WTC11 (cell line): Measurements from ENCODE around the gene SKAP1. TPM values are rescaled to one million over a fixed set of nuclear protein-coding genes. Genes with fewer than 3 reads are reported as not detected.

Source experiments
- ATAC-seq: fragments of 200-7000 bp; cut with Tn5 transposase; 2 replicates; pipeline ENCODE4 v1.10.0; 2021; ENCODE audit warnings: mild to moderate bottlenecking, moderate library complexity
- CTCF ChIA-PET: fragments of 300-600 bp; sonication (Branson Sonifier 250); formaldehyde crosslinking; loops from one replicate; lab custom pipeline; 2021; ENCODE audit warnings: antibody characterized with exemption; lab: Charles Lee
- POLR2A ChIA-PET: fragments of 350-600 bp; sonication (Branson Sonifier 250); formaldehyde crosslinking; loops from one replicate; lab custom pipeline; 2021; ENCODE audit warnings: antibody characterized with exemption; lab: Charles Lee
- DNase-seq: peaks from one replicate; pipeline ENCODE4 v3.0.0; 2021; ENCODE audit warnings: low spot score
- H3K27ac Mint-ChIP-seq: 2 replicates; pipeline ENCODE4 v1.8.0; 2021; ENCODE audit warnings: mixed read lengths
- H3K27me3 Mint-ChIP-seq: 2 replicates; pipeline ENCODE4 v1.8.0; 2021; ENCODE audit warnings: low read depth, mild to moderate bottlenecking, moderate library complexity, mixed read lengths
- H3K36me3 Mint-ChIP-seq: 2 replicates; pipeline ENCODE4 v1.8.0; 2021; ENCODE audit warnings: mixed read lengths
- H3K4me1 Mint-ChIP-seq: 2 replicates; pipeline ENCODE4 v1.8.0; 2022; ENCODE audit warnings: mixed read lengths
- H3K4me3 Mint-ChIP-seq: 2 replicates; pipeline ENCODE4 v1.8.0; 2021; ENCODE audit warnings: mild to moderate bottlenecking, moderate library complexity, mixed read lengths
- H3K9me3 Mint-ChIP-seq: 2 replicates; pipeline ENCODE4 v1.8.0; 2021; ENCODE audit warnings: mixed read lengths
- CBFB ChIP-seq: sonication (generic); formaldehyde crosslinking; IDR thresholded peaks from 2 replicates; pipeline ENCODE4 v1.8.1; 2022; ENCODE audit warnings: mild to moderate bottlenecking, low read depth, missing genetic modification reagents
- CREM ChIP-seq: sonication (generic); formaldehyde crosslinking; IDR thresholded peaks from 2 replicates; pipeline ENCODE4 v1.8.1; 2022; ENCODE audit warnings: mild to moderate bottlenecking, missing genetic modification reagents, moderate library complexity
- FOXK1 ChIP-seq: sonication (generic); formaldehyde crosslinking; IDR thresholded peaks from 2 replicates; pipeline ENCODE4 v1.8.0; 2022; ENCODE audit warnings: mild to moderate bottlenecking, moderate library complexity, missing genetic modification reagents
- NR2C2 ChIP-seq: sonication (generic); formaldehyde crosslinking; IDR thresholded peaks from 2 replicates; pipeline ENCODE4 v1.8.0; 2022; ENCODE audit warnings: mild to moderate bottlenecking, missing genetic modification reagents
- NR3C1 ChIP-seq: sonication (generic); formaldehyde crosslinking; conservative IDR thresholded peaks from 2 replicates; pipeline ENCODE4 v1.8.1; 2023; ENCODE audit warnings: low read depth, mild to moderate bottlenecking, missing genetic modification reagents
- SP1 ChIP-seq: sonication (generic); formaldehyde crosslinking; conservative IDR thresholded peaks from 2 replicates; pipeline ENCODE4 v1.8.1; 2022; ENCODE audit warnings: missing genetic modification reagents
- TEAD4 ChIP-seq: sonication (generic); formaldehyde crosslinking; IDR thresholded peaks from 2 replicates; pipeline ENCODE4 v1.8.0; 2022; ENCODE audit warnings: mild to moderate bottlenecking, missing genetic modification reagents
- ZBTB21 ChIP-seq: sonication (generic); formaldehyde crosslinking; IDR thresholded peaks from 2 replicates; pipeline ENCODE4 v1.8.1; 2023; ENCODE audit warnings: mild to moderate bottlenecking, missing genetic modification reagents, borderline replicate concordance
- ZNF138 ChIP-seq: sonication (generic); formaldehyde crosslinking; conservative IDR thresholded peaks from 2 replicates; pipeline ENCODE4 v1.8.1; 2022; ENCODE audit warnings: mild to moderate bottlenecking, moderate library complexity, missing genetic modification reagents
- ZNF317 ChIP-seq: sonication (generic); formaldehyde crosslinking; IDR thresholded peaks from 2 replicates; pipeline ENCODE4 v1.8.1; 2023; ENCODE audit warnings: low read depth, mild to moderate bottlenecking, moderate library complexity, missing genetic modification reagents, borderline replicate concordance
- ZNF423 ChIP-seq: fragments of 250-450 bp; sonication (Bioruptor Pico); IDR thresholded peaks from 2 replicates; pipeline ENCODE4 v2.1.2; 2022; ENCODE audit warnings: mild to moderate bottlenecking, moderate library complexity
- total RNA-seq: library from RNA; stranded (reverse); gene quantifications from 3 replicates; pipeline ENCODE4 v1.2.3, GENCODE V29; 2021
- TF ChIP-seq, protein P1 (sequence below): sonication (generic); formaldehyde crosslinking; conservative IDR thresholded peaks from 2 replicates; pipeline ENCODE4 v1.8.1; 2023; ENCODE audit warnings: mild to moderate bottlenecking, low read depth, missing genetic modification reagents, moderate library complexity
- TF ChIP-seq, protein P2 (sequence below): sonication (generic); formaldehyde crosslinking; IDR thresholded peaks from 2 replicates; pipeline ENCODE4 v1.8.0; 2022; ENCODE audit warnings: missing genetic modification reagents
- TF ChIP-seq, protein P3 (sequence below): sonication (generic); formaldehyde crosslinking; IDR thresholded peaks from 2 replicates; pipeline ENCODE4 v1.8.0; 2022; ENCODE audit warnings: mild to moderate bottlenecking, missing genetic modification reagents
- TF ChIP-seq, protein P4 (sequence below): sonication (generic); formaldehyde crosslinking; IDR thresholded peaks from 2 replicates; pipeline ENCODE4 v1.8.1; 2022; ENCODE audit warnings: low read depth, missing genetic modification reagents, borderline replicate concordance
- TF ChIP-seq, protein P5 (sequence below): sonication (generic); formaldehyde crosslinking; IDR thresholded peaks from 2 replicates; pipeline ENCODE4 v1.8.1; 2022; ENCODE audit warnings: low read depth, mild to moderate bottlenecking, moderate library complexity, missing genetic modification reagents, borderline replicate concordance
- TF ChIP-seq, protein P6 (sequence below): fragments of 200-600 bp; IDR thresholded peaks from 2 replicates; pipeline ENCODE4 v1.8.0; 2022; ENCODE audit warnings: antibody characterized with exemption
- TF ChIP-seq, protein P7 (sequence below): fragments of 250-450 bp; sonication (Bioruptor Pico); IDR thresholded peaks from 2 replicates; pipeline ENCODE4 v1.8.0; 2021; ENCODE audit warnings: mild to moderate bottlenecking

SKAP1 gene
- total RNA-seq, 1 experiment from 2014 or later = not detected

DNA sequence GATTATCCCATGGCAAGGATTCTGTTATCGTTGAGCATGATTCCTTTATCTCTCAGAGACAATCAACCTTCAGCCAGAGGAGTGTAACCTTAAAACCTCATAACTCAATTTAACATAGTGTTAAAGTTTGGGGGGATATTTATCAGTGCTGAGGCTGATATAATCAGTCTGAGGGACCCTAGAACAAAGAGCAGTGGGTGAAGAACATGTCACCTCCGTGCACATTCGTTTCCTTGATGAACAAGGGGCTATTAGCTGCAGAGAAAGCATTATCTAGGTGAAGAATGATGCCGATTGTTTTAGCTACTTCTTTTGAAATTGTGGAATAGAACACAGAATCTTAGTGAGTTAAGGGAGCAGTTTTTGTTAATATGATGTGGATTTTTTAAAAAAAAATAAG is 99.1 kb downstream of the SKAP1 start:
- ATAC-seq = no peak
- Mint-ChIP-seq H3K4me1 (peaks cover 6% of the 10 kb centered on the region), H3K4me3 (no peak overlapping the region), H3K9me3 (no peaks in the 10 kb centered on the region), H3K27ac (no peak overlapping the region), H3K36me3 (no peaks in the 10 kb centered on the region), H3K27me3 (peaks cover 5% of the 10 kb centered on the region; the same call in 1 of the 2 replicates)
- DNase-seq = no peak
- TF ChIP-seq CBFB (CRISPR knock-in tag) = no peak
- TF ChIP-seq, protein P1, sequence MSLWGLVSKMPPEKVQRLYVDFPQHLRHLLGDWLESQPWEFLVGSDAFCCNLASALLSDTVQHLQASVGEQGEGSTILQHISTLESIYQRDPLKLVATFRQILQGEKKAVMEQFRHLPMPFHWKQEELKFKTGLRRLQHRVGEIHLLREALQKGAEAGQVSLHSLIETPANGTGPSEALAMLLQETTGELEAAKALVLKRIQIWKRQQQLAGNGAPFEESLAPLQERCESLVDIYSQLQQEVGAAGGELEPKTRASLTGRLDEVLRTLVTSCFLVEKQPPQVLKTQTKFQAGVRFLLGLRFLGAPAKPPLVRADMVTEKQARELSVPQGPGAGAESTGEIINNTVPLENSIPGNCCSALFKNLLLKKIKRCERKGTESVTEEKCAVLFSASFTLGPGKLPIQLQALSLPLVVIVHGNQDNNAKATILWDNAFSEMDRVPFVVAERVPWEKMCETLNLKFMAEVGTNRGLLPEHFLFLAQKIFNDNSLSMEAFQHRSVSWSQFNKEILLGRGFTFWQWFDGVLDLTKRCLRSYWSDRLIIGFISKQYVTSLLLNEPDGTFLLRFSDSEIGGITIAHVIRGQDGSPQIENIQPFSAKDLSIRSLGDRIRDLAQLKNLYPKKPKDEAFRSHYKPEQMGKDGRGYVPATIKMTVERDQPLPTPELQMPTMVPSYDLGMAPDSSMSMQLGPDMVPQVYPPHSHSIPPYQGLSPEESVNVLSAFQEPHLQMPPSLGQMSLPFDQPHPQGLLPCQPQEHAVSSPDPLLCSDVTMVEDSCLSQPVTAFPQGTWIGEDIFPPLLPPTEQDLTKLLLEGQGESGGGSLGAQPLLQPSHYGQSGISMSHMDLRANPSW (CRISPR knock-in tag) = no peak
- no peak for TF ChIP-seq NR3C1 (CRISPR knock-in tag)
- TF ChIP-seq ZNF423 (CRISPR knock-in tag) = no peak
- TF ChIP-seq ZBTB21 (CRISPR knock-in tag) = no peak
- TF ChIP-seq SP1 (CRISPR knock-in tag) = no peak
- TF ChIP-seq, protein P2, sequence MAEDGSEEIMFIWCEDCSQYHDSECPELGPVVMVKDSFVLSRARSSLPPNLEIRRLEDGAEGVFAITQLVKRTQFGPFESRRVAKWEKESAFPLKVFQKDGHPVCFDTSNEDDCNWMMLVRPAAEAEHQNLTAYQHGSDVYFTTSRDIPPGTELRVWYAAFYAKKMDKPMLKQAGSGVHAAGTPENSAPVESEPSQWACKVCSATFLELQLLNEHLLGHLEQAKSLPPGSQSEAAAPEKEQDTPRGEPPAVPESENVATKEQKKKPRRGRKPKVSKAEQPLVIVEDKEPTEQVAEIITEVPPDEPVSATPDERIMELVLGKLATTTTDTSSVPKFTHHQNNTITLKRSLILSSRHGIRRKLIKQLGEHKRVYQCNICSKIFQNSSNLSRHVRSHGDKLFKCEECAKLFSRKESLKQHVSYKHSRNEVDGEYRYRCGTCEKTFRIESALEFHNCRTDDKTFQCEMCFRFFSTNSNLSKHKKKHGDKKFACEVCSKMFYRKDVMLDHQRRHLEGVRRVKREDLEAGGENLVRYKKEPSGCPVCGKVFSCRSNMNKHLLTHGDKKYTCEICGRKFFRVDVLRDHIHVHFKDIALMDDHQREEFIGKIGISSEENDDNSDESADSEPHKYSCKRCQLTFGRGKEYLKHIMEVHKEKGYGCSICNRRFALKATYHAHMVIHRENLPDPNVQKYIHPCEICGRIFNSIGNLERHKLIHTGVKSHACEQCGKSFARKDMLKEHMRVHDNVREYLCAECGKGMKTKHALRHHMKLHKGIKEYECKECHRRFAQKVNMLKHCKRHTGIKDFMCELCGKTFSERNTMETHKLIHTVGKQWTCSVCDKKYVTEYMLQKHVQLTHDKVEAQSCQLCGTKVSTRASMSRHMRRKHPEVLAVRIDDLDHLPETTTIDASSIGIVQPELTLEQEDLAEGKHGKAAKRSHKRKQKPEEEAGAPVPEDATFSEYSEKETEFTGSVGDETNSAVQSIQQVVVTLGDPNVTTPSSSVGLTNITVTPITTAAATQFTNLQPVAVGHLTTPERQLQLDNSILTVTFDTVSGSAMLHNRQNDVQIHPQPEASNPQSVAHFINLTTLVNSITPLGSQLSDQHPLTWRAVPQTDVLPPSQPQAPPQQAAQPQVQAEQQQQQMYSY (CRISPR knock-in tag) = no peak
- TF ChIP-seq, protein P3, sequence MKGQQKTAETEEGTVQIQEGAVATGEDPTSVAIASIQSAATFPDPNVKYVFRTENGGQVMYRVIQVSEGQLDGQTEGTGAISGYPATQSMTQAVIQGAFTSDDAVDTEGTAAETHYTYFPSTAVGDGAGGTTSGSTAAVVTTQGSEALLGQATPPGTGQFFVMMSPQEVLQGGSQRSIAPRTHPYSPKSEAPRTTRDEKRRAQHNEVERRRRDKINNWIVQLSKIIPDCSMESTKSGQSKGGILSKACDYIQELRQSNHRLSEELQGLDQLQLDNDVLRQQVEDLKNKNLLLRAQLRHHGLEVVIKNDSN = no peak
- TF ChIP-seq, protein P4, sequence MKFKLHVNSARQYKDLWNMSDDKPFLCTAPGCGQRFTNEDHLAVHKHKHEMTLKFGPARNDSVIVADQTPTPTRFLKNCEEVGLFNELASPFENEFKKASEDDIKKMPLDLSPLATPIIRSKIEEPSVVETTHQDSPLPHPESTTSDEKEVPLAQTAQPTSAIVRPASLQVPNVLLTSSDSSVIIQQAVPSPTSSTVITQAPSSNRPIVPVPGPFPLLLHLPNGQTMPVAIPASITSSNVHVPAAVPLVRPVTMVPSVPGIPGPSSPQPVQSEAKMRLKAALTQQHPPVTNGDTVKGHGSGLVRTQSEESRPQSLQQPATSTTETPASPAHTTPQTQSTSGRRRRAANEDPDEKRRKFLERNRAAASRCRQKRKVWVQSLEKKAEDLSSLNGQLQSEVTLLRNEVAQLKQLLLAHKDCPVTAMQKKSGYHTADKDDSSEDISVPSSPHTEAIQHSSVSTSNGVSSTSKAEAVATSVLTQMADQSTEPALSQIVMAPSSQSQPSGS (CRISPR knock-in tag) = no peak
- TF ChIP-seq NR2C2 (CRISPR knock-in tag) = no peak
- no peak for TF ChIP-seq TEAD4 (CRISPR knock-in tag)
- TF ChIP-seq FOXK1 = no peak
- no peak for TF ChIP-seq ZNF317 (CRISPR knock-in tag)
- TF ChIP-seq, protein P5, sequence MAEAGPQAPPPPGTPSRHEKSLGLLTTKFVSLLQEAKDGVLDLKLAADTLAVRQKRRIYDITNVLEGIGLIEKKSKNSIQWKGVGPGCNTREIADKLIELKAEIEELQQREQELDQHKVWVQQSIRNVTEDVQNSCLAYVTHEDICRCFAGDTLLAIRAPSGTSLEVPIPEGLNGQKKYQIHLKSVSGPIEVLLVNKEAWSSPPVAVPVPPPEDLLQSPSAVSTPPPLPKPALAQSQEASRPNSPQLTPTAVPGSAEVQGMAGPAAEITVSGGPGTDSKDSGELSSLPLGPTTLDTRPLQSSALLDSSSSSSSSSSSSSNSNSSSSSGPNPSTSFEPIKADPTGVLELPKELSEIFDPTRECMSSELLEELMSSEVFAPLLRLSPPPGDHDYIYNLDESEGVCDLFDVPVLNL (CRISPR knock-in tag) = no peak
- TF ChIP-seq CREM = no peak
- ChIA-PET CTCF (interaction anchor here (0.7 to 1.2 kb wide), 4 partner anchors 20 to 126 kb away, joined by 3 to 7 read pairs (median 3); no protein-coding TSS in a partner anchor), POLR2A (no interaction called here)

DNA sequence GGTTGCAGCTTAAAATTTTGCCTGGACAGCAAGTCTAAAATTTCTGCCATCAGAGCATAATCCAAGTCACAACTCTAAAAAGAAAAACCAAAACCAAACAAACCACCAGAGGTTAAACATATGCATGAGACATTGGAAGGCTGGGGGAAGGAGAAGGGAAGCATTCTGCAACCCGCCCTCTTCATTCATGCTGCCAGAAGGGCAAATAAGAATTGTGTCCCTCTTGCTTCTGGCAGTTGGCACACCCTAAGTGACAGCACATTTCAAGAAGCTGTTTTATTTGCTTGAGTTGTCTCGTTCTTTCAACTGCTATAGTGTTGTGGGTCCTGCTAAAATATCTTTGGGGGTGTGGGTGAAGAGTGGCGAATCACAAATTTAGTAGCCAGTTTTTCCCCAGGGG is 99.6 kb downstream of the SKAP1 start:
- ChIA-PET CTCF (interaction anchor here (0.7 to 1.2 kb wide), 4 partner anchors 21 to 127 kb away, joined by 3 to 7 read pairs (median 3); no protein-coding TSS in a partner anchor), POLR2A (no interaction called here)
- ATAC-seq (no peak), DNase-seq (no peak)
- Mint-ChIP-seq H3K4me1 (peaks cover 6% of the 10 kb centered on the region), H3K27me3 (peaks cover 5% of the 10 kb centered on the region; the same call in 1 of the 2 replicates), H3K27ac (no peak overlapping the region), H3K36me3 (no peaks in the 10 kb centered on the region), H3K4me3 (no peak overlapping the region), H3K9me3 (no peaks in the 10 kb centered on the region)
- TF ChIP-seq, protein P6, sequence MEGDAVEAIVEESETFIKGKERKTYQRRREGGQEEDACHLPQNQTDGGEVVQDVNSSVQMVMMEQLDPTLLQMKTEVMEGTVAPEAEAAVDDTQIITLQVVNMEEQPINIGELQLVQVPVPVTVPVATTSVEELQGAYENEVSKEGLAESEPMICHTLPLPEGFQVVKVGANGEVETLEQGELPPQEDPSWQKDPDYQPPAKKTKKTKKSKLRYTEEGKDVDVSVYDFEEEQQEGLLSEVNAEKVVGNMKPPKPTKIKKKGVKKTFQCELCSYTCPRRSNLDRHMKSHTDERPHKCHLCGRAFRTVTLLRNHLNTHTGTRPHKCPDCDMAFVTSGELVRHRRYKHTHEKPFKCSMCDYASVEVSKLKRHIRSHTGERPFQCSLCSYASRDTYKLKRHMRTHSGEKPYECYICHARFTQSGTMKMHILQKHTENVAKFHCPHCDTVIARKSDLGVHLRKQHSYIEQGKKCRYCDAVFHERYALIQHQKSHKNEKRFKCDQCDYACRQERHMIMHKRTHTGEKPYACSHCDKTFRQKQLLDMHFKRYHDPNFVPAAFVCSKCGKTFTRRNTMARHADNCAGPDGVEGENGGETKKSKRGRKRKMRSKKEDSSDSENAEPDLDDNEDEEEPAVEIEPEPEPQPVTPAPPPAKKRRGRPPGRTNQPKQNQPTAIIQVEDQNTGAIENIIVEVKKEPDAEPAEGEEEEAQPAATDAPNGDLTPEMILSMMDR = no peak
- TF ChIP-seq, protein P2 (CRISPR knock-in tag) = no peak
- TF ChIP-seq, protein P7, sequence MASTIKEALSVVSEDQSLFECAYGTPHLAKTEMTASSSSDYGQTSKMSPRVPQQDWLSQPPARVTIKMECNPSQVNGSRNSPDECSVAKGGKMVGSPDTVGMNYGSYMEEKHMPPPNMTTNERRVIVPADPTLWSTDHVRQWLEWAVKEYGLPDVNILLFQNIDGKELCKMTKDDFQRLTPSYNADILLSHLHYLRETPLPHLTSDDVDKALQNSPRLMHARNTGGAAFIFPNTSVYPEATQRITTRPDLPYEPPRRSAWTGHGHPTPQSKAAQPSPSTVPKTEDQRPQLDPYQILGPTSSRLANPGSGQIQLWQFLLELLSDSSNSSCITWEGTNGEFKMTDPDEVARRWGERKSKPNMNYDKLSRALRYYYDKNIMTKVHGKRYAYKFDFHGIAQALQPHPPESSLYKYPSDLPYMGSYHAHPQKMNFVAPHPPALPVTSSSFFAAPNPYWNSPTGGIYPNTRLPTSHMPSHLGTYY (CRISPR knock-in tag) = no peak
- no peak for TF ChIP-seq ZNF138
- TF ChIP-seq FOXK1 = no peak
